Measurements from ENCODE around the gene UGT1A9. TPM values are rescaled to one million over a fixed set of nuclear protein-coding genes. Genes with fewer than 3 reads are reported as not detected.

Gene UGT1A9
- total and polyA plus RNA-seq, 2 of the 13 experiments (the other 11 are each of a cell fraction or from before 2014, with no cell fraction given), result 0.07 TPM; not detected in 1

- TF ChIP-seq RNF2 (conservative IDR thresholded peaks at IDR 0.05; ENCODE audit: low read depth), result no peak
- TF ChIP-seq TMF1 (CRISPR knock-in tag; IDR thresholded peaks at IDR 0.05; ENCODE audit: low read depth), result 0 out of 2 replicates have a peak, but pooled peaks have one; percentile 37
- TF ChIP-seq, protein P1, sequence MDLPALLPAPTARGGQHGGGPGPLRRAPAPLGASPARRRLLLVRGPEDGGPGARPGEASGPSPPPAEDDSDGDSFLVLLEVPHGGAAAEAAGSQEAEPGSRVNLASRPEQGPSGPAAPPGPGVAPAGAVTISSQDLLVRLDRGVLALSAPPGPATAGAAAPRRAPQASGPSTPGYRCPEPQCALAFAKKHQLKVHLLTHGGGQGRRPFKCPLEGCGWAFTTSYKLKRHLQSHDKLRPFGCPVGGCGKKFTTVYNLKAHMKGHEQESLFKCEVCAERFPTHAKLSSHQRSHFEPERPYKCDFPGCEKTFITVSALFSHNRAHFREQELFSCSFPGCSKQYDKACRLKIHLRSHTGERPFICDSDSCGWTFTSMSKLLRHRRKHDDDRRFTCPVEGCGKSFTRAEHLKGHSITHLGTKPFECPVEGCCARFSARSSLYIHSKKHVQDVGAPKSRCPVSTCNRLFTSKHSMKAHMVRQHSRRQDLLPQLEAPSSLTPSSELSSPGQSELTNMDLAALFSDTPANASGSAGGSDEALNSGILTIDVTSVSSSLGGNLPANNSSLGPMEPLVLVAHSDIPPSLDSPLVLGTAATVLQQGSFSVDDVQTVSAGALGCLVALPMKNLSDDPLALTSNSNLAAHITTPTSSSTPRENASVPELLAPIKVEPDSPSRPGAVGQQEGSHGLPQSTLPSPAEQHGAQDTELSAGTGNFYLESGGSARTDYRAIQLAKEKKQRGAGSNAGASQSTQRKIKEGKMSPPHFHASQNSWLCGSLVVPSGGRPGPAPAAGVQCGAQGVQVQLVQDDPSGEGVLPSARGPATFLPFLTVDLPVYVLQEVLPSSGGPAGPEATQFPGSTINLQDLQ (CRISPR knock-in tag; IDR thresholded peaks at IDR 0.05), result no peak
- no peak for TF ChIP-seq ZNF678 (CRISPR knock-in tag; IDR thresholded peaks at IDR 0.05)
- peak; percentile 55; the same call in 1 of the 2 replicates for TF ChIP-seq ZNF574 (CRISPR knock-in tag; IDR thresholded peaks at IDR 0.05)
- no peak for TF ChIP-seq IKZF1 (IDR thresholded peaks at IDR 0.05)
- TF ChIP-seq KDM5A (IDR thresholded peaks at IDR 0.05; ENCODE audit: borderline replicate concordance, low read length), result no peak
- no peak for TF ChIP-seq MAFG (CRISPR knock-in tag; IDR thresholded peaks at IDR 0.05)
- no peak for TF ChIP-seq ZBTB49 (CRISPR knock-in tag; IDR thresholded peaks at IDR 0.05; ENCODE audit: borderline replicate concordance)
- TF ChIP-seq TOPORS (CRISPR knock-in tag; IDR thresholded peaks at IDR 0.05), result no peak
- TF ChIP-seq AKAP8 (CRISPR knock-in tag; IDR thresholded peaks at IDR 0.05), result peak; percentile 82; the same call in 1 of the 2 replicates
- TF ChIP-seq ZC3H13 (CRISPR knock-in tag; IDR thresholded peaks at IDR 0.05), result no peak
- TF ChIP-seq SMAD3 (CRISPR knock-in tag; IDR thresholded peaks at IDR 0.05), result peak; percentile 90
- no peak for TF ChIP-seq ATRX (CRISPR knock-in tag; IDR thresholded peaks at IDR 0.05; ENCODE audit: borderline replicate concordance)
- no peak for TF ChIP-seq RBFOX2 (IDR thresholded peaks at IDR 0.05; ENCODE audit: low read depth, low read length)
- TF ChIP-seq ZFP62 (CRISPR knock-in tag; IDR thresholded peaks at IDR 0.05), result no peak
- no peak for TF ChIP-seq ZNF17 (CRISPR knock-in tag; IDR thresholded peaks at IDR 0.05)
- TF ChIP-seq ZNF296 (CRISPR knock-in tag; conservative IDR thresholded peaks at IDR 0.05), result no peak
- TF ChIP-seq ZNF256 (CRISPR knock-in tag; conservative IDR thresholded peaks at IDR 0.05), result no peak
- TF ChIP-seq HMG20B (CRISPR knock-in tag; conservative IDR thresholded peaks at IDR 0.05), result peak; percentile 99
- TF ChIP-seq SSRP1 (CRISPR knock-in tag; IDR thresholded peaks at IDR 0.05), result no peak
- TF ChIP-seq, protein P2, sequence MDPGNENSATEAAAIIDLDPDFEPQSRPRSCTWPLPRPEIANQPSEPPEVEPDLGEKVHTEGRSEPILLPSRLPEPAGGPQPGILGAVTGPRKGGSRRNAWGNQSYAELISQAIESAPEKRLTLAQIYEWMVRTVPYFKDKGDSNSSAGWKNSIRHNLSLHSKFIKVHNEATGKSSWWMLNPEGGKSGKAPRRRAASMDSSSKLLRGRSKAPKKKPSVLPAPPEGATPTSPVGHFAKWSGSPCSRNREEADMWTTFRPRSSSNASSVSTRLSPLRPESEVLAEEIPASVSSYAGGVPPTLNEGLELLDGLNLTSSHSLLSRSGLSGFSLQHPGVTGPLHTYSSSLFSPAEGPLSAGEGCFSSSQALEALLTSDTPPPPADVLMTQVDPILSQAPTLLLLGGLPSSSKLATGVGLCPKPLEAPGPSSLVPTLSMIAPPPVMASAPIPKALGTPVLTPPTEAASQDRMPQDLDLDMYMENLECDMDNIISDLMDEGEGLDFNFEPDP (CRISPR knock-in tag; conservative IDR thresholded peaks at IDR 0.05), result no peak
- no peak for TF ChIP-seq RFX1 (IDR thresholded peaks at IDR 0.05)
Observed at GRCh38 chr2:233756429-233757081, 84.9 kb downstream of the UGT1A9 start (continued).
